IPS-NIHi7 (cell line): ENCODE results near the gene FAM171A1.
"Not testable (repeated sequence)": the region's sequence is repeated elsewhere in the genome, so short reads cannot be mapped to it uniquely, and the experiment has no call there.

Source experiments
- DNase-seq: peaks from one replicate; pipeline ENCODE4 v3.0.0; 2012; ENCODE audit warnings: mixed read lengths; ENCODE audit errors: extremely low spot score

FAM171A1 gene

DNA sequence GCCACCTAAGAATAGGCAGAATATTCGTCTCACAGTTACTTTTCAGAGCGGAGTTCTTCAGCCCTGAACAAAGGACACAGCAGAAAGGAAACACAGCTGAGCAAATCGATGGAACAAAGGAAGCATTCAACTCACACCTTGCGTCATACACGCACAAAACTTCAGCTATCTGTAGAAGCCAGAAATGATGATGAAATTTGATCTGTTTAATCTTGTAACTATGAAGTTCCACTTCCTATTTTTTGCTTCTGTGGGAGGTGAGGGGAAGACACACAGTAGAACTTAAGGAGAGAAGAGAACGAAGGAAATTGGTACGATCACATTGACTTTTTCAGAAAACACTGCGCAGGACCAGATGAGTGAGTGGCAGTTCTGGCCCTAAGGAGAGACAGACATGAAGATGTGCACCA is 26.2 kb downstream of the FAM171A1 start:
- no peak for DNase-seq

DNA sequence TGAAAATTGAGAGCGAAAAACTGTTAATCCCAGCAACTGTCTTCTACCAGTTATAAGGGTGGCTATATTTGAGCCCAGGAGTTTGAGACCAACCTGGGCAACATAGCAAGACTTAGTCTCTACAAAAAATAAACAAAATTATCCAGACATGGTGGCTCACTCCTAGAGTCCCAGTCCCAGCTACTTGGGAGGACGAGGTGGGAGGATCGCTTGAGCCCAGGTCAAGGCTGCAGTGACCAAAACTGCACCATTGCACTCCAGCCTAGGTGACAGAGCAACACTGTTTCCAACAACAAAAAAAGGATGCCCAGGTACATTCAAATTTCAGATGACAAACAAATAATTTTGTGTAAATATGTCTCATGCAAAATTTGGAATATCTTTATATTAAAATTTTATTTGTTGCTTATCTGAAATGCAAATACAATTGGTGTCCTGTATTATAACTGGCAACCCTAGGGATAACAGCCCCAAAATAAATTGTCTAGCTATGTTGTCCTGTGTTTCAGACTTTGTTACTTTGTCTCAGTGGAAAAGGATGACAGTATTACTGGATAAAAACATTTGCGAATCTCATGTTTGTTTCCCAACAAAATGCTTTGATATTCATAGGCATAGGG is 26.7 kb downstream of the FAM171A1 start:
- no peak for DNase-seq

GRCh38 chr10:15342970-15343369 is 28.1 kb downstream of the FAM171A1 start:
- no peak for DNase-seq

- no peak for DNase-seq
Observed at GRCh38 chr10:15341502-15342128, 29.5 kb downstream of the FAM171A1 start.

GRCh38 chr10:15339892-15340291 is 31.2 kb downstream of the FAM171A1 start:
- DNase-seq = no peak

DNA sequence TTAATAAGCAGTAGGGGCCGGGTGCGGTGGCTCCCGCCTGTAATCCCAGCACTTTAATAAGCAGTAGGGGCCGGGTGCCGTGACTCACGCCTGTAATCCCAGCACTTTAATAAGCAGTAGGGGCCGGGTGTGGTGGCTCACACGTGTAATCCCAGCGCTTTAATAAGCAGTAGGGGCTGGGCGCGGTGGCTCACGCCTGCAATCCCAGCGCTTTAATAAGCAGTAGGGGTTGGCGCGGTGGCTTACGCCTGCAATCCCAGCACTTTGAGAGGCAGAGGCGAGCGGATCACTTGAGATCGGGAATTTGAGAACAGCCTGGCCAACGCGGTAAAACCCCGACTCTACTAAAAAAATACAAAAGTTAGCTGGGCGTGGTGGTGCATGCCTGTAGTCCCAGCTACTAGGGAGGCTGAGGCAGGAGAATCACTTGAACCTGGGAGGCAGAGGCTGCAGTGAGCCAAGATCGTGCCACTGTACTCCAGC is 33.6 kb downstream of the FAM171A1 start:
- not testable (repeated sequence) for DNase-seq

DNA sequence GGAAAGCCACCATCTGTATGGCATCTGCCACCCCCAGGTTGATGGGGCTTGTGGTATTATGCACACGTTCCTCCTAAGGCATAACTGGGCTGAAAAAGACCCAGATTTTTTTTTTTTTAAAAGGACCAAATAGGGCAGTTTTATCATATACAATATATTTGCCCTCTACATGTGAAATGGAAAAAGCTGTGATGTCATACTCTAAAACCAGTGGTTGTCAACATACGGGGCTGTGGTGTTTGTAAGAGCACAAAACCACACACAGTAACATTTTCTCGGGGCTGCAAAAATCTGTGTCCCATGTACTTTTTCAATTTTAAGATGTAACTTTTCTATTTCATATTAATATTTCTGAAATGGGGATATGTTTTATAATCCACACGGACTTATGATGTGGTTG is 34.9 kb downstream of the FAM171A1 start:
- DNase-seq = no peak

DNA sequence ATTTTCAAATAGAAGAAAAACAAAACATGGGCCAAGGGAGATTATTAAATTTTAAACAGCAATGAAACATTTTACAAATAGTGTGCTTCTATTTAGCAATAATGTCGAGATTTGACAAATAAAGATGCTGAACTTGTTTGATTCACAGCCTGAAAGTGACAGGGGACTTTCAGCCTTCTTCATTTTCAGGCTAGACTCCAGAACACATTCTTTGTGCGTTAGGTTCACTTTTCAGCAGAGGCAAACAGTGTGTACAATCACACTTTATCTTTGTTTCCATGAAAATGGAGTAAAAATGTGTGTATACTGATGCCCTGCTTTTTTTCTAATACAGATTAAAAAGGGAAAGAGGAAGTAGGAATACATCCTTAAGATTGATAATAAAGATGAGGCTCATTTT is 35.6 kb downstream of the FAM171A1 start:
- DNase-seq = no peak

DNA sequence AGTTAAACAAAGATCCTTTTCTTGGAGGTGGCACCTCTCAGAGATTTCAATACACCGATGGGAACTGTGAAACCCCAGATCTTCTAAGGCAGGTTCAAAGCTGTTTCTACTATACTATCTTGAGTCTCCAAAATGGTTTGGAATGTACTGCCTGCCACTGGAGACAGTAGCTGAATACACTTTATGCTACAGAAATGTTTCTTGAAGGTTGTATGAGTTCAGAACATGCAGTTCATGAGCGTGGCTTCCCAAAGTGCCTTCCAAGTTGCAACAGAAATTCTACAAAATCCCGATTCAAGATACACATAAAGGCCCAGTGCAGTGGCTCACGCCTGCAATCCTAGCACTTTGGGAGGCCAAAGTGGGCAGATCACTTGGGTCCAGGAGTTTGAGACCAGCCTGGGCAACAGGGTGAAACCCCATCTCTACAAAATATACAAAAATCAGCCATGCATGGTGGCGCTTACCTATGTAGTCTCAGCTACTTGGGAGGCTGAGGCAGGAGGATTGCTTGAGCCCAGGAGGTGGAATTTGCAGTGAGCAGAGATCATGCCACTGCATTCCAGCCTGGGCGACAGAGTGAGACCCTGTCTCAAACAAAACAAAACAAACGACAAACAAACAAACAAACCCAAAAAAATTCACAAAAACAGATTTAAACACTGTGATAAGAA is 36.3 kb downstream of the FAM171A1 start:
- no peak for DNase-seq

- DNase-seq = no peak
Observed at GRCh38 chr10:15333909-15334649, 37.0 kb downstream of the FAM171A1 start.

DNA sequence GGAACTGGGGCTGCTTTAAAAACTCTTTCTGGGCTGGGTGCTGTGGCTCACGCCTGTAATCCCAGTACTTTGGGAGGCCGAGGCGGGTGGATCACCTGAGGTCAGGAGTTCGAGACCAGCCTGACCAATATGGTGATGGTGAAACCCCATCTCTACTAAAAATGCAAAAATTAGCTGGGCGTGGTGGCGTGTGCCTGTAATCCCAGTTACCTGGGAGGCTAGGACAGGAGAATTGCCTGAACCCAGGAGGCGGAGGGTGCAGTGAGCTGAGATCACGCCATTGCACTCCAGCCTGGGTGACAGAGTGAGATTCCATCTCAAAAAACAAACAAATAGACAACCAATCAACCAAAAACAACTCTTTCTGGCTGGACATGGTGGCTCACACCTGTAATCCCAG is 37.9 kb downstream of the FAM171A1 start:
- DNase-seq = not testable (repeated sequence)

GRCh38 chr10:15331461-15331860 is 39.6 kb downstream of the FAM171A1 start:
- no peak for DNase-seq

DNA sequence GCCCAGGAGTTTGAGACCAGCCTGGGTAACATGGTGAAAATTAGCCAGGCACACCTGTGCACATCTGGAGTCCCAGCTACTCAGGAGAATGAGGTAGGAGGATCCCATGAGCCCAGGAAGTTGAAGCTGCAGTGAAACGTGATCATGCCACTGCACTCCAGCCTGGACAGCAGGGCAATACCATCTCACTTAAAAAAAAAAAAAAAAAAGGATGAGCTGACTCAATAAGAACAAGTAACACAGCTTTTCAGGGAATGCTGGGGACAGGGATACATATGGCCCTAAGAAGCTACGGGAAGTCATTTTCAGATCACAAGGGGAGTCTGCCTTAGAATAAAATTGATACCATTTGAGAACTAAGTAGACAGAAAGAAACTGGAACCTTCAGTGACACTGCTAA is 41.7 kb downstream of the FAM171A1 start:
- DNase-seq = no peak

GRCh38 chr10:15325944-15326284 is 45.2 kb downstream of the FAM171A1 start:
- DNase-seq = no peak

DNA sequence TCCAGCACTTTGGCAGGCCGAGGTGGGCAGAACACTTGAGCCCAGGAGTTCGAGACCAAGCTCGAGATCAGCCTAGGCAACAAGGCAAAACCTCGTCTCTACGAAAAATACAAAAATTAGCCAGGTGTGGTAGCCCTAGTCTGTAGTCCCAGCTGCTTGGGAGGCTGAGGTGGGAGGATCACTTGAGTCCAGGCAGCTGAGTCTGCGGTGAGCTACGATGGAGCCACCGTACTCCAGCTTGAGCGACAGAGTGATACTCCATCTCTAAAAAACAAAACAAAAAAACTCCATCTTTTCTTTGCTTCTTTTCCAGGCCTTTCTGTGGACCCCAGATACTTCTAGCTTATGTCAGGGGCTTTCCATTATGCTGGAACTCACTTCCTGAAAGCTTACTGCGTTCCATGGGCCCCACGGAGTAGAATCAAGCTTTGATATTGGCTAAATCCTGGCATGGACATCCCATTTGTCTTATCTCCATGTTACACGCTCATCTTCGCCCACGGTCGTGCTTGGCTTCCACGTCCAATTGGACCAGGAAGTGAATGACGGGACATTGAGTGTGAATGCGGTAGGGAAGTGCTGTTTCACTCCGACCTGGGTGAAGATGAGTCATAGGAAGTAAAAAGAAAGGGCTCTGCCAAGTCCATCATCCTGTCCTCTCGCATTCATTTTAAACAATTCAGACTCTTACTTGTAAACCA is 45.7 kb downstream of the FAM171A1 start:
- no peak for DNase-seq

GRCh38 chr10:15324611-15325010 is 46.5 kb downstream of the FAM171A1 start:
- no peak for DNase-seq

DNA sequence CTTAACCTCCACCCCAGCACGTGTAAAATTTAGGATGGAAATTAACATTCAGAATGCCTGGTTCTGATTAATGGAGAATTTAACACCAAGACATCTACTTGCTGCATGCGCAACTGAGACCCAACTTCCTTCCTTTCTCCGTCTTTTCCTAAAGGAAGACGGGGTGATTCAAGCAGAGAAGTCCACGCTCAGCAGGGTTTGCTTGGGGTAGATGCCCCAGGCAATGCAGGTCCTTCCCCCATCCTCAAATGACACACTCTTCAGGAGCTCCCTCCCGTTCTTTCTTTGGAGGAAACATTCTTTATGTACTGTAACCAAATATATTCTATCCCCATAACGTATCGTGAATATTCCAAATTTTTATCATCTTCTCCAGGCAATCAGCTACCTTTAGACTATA is 47.0 kb downstream of the FAM171A1 start:
- no peak for DNase-seq

- DNase-seq = no peak
Observed at GRCh38 chr10:15322356-15322755, 48.7 kb downstream of the FAM171A1 start.

DNA sequence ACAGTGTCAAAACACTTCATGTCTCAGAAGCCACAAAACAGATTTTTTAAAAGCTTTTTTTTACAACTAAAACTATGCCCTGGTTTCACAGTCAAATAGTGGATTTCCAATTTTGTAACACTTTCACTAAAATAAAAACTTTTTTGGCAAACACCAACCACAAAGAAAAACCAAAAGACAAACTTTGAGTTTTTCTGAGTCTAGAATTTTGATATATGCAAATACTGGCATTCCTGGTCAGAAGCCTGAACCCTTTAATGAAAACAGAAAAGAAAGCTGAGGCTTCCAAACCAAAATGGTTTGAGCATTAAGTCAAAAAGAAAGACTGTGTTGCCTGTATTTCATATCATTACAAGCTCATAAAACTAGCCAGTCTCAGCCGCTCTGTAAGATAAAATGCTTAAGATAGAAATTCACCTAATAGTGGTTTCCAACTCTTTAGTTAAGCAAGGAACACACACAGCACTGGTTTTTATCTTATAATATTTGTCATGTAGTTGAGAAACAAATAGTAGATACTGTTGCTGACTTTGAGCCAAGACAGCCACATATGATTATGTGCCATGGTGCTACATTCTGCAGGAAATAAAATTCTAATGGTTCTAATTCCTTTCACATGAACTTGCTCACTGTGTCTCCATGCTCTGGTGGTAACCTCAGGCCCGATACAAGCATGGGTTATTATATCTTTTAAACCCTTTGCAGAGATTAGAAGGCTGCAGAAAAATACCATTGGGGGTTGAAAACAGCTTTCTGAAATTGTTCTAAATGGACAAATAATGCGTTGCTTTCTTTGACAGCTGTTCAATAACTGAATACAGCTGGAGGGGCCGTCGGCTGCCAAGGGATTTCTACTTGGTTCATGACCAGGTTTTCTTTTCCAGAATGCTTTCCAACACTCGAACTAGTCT is 49.4 kb downstream of the FAM171A1 start:
- DNase-seq = no peak

- DNase-seq = no peak
Observed at GRCh38 chr10:15320522-15321203, 50.4 kb downstream of the FAM171A1 start.
